ENCODE results near the gene POP7. TPM values are rescaled to one million over a fixed set of nuclear protein-coding genes. Genes with fewer than 3 reads are reported as not detected.
A peak's percentile ranks its signal among the peaks of the same experiment; 100 is the strongest.

POP7 gene
- total RNA-seq, 4 donors from 2014 or later = 39.8 to 76.3 (median 63.0) TPM

DNA sequence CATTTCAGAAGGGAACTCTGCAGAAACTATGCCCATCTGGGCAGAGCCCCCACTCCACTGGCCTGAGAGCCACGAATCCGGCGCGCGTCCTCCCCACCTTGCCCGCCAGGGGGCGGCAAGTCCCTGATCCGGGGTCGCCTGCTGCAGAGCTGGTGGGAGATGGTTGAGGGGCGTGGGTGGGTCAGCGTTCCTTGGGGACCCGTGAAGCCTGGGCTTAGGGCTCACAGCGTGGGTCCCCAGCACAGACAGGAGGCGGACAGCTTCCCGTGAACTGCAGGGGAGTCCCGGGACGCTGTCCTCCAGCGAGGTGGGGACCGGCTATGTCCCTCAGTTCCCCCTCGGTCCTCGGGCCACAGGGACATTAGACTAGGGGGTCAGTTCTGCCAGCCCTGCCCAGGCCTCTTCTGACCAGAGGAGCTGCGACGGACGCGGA lies 585 bp upstream of the POP7 start:
- ATAC-seq (peak; percentile 63 to 70), DNase-seq (peak; percentile 31 to 64)
- intact Hi-C loops (cut with DNase I; ENCODE audit: low total_unique reads) = loop anchor here (1.0 to 10.0 kb wide), 6 partner anchors 20 to 352 kb away; partner anchors contain the start of genes ACHE, MOSPD3, SLC12A9 and TSC22D4
- Histone ChIP-seq H3K27ac (peak overlapping the region; percentile 92 to 98 (median 93)), H3K36me3 (peaks cover 0 to 4% of the 10 kb centered on the region in 2 donors), H3K4me3 (peak overlapping the region; percentile 92 to 97 (median 96)), H3K9me3 (no peaks in the 10 kb centered on the region), H3K27me3 (no peaks in the 10 kb centered on the region), H3K4me1 (peaks cover 14 to 17% of the 10 kb centered on the region in 2 donors)
- TF ChIP-seq CTCF (IDR thresholded peaks at IDR 0.05 in 4 of 5, conservative IDR thresholded peaks at IDR 0.05 in 1 of 5) = peak; percentile 82 to 96 (median 93)
- TF ChIP-seq POLR2A (IDR thresholded peaks at IDR 0.05) = no peak
- in situ Hi-C loops (cut with MboI; ENCODE audit: low sequenced_read_pairs in 4 of 4) = loop anchor here (10.0 to 25.0 kb wide), 4 partner anchors 149 to 243 kb away; partner anchors contain the start of genes SLC12A9 (in 3 of the 4), TRIP6 (in 2 of the 4) and SPACDR (in 1 of the 4)

DNA sequence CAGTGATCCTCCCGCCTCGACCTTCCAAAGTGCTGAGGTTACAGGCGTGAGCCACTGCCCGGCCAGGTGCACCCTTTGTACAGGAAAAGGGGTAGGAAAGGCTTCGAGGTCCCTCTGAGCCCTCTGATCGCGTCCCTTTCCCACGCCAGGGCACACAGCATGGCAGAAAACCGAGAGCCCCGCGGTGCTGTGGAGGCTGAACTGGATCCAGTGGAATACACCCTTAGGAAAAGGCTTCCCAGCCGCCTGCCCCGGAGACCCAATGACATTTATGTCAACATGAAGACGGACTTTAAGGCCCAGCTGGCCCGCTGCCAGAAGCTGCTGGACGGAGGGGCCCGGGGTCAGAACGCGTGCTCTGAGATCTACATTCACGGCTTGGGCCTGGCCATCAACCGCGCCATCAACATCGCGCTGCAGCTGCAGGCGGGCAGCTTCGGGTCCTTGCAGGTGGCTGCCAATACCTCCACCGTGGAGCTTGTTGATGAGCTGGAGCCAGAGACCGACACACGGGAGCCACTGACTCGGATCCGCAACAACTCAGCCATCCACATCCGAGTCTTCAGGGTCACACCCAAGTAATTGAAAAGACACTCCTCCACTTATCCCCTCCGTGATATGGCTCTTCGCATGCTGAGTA lies 871 bp downstream of the POP7 start:
- DNase-seq (no peak), ATAC-seq (no peak)
- H3K4me1 ChIP-seq = peaks cover 14 to 17% of the 10 kb centered on the region in 2 donors
- H3K27me3 ChIP-seq = no peaks in the 10 kb centered on the region
- no peaks in the 10 kb centered on the region for H3K9me3 ChIP-seq
- H3K4me3 ChIP-seq = peak overlapping the region; percentile 92 to 97 (median 96)
- H3K36me3 ChIP-seq = peaks cover 0 to 4% of the 10 kb centered on the region in 2 donors
- intact Hi-C loops (cut with DNase I; ENCODE audit: low total_unique reads) (loop anchor here (1.0 to 10.0 kb wide), 6 partner anchors 14 to 351 kb away; partner anchors contain the start of genes ACHE, GNB2, MOSPD3 and TSC22D4), in situ Hi-C loops (cut with MboI; ENCODE audit: low sequenced_read_pairs in 4 of 4) (loop anchor here (10.0 to 25.0 kb wide), 4 partner anchors 148 to 244 kb away; partner anchors contain the start of genes SLC12A9 (in 3 of the 4), TRIP6 (in 2 of the 4) and SPACDR (in 1 of the 4))
- H3K27ac ChIP-seq = peak overlapping the region; percentile 92 to 98 (median 93)
- TF ChIP-seq CTCF (IDR thresholded peaks at IDR 0.05 in 4 of 5, conservative IDR thresholded peaks at IDR 0.05 in 1 of 5) (no peak), POLR2A (IDR thresholded peaks at IDR 0.05) (no peak)

DNA sequence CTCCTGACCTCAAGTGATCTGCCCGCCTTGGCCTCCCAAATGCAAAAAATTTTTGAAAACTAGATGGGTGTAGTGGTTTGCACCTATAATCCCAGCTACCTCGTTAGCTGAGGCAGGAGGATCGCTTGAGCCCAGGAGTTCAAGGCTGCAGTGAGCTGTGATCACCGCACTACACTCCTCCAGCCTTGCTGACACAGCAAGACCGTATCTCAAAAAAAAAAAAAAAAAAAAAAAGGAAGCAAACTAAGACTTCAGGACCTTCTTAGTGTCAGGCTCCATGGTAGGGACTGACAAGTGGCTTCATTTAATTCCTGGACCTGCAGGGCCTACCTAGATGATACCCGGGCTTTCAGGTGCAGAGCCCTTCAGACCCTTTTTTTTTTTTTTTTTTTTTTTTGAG lies 2.5 kb downstream of the POP7 start:
- H3K9me3 ChIP-seq = no peaks in the 10 kb centered on the region
- H3K4me1 ChIP-seq = peaks cover 14 to 17% of the 10 kb centered on the region in 2 donors
- no peak for DNase-seq
- peaks cover 0 to 4% of the 10 kb centered on the region in 2 donors for H3K36me3 ChIP-seq
- in situ Hi-C loops (cut with MboI; ENCODE audit: low sequenced_read_pairs in 4 of 4) (loop anchor here (10.0 to 25.0 kb wide), 4 partner anchors 146 to 246 kb away; partner anchors contain the start of genes SLC12A9 (in 3 of the 4), TRIP6 (in 2 of the 4) and SPACDR (in 1 of the 4)), intact Hi-C loops (cut with DNase I; ENCODE audit: low total_unique reads) (loop anchor here (5.0 to 10.0 kb wide), 4 partner anchors 96 to 349 kb away; partner anchors contain the start of genes ACHE, MOSPD3 and TSC22D4)
- H3K4me3 ChIP-seq = no peak overlapping the region
- ATAC-seq = no peak
- no peak overlapping the region for H3K27ac ChIP-seq
- TF ChIP-seq CTCF (IDR thresholded peaks at IDR 0.05 in 4 of 5, conservative IDR thresholded peaks at IDR 0.05 in 1 of 5) = no peak
- no peak for TF ChIP-seq POLR2A (IDR thresholded peaks at IDR 0.05)
- no peaks in the 10 kb centered on the region for H3K27me3 ChIP-seq

GRCh38 chr7:100710452-100710851 lies 4.5 kb downstream of the POP7 start:
- H3K4me3 ChIP-seq = no peak overlapping the region
- H3K27ac ChIP-seq = no peak overlapping the region
- ATAC-seq = no peak
- H3K36me3 ChIP-seq = peaks cover 0 to 4% of the 10 kb centered on the region in 2 donors
- peaks cover 8 to 11% of the 10 kb centered on the region in 2 donors for H3K4me1 ChIP-seq
- in situ Hi-C loops (cut with MboI; ENCODE audit: low sequenced_read_pairs in 4 of 4) (loop anchor here in 2 of 4 donors (25.0 kb wide), 2 partner anchors 152 to 248 kb away; partner anchors contain the start of genes SLC12A9 (in 1 of the 2), SPACDR (in 1 of the 2) and TRIP6 (in 1 of the 2)), intact Hi-C loops (cut with DNase I; ENCODE audit: low total_unique reads) (no loop called here)
- no peaks in the 10 kb centered on the region for H3K9me3 ChIP-seq
- DNase-seq = no peak
- no peak for TF ChIP-seq CTCF (IDR thresholded peaks at IDR 0.05 in 4 of 5, conservative IDR thresholded peaks at IDR 0.05 in 1 of 5)
- TF ChIP-seq POLR2A (IDR thresholded peaks at IDR 0.05) = no peak
- H3K27me3 ChIP-seq = no peaks in the 10 kb centered on the region
